ENCODE results near the gene AMHR2. TPM values are rescaled to one million over a fixed set of nuclear protein-coding genes. Genes with fewer than 3 reads are reported as not detected.
A peak's percentile ranks its signal among the peaks of the same experiment; 100 is the strongest.
"Not testable (repeated sequence)": the region's sequence is repeated elsewhere in the genome, so short reads cannot be mapped to it uniquely, and the experiment has no call there.

The AMHR2 gene
- total RNA-seq, 1 experiment from 2014 or later: not detected

DNA sequence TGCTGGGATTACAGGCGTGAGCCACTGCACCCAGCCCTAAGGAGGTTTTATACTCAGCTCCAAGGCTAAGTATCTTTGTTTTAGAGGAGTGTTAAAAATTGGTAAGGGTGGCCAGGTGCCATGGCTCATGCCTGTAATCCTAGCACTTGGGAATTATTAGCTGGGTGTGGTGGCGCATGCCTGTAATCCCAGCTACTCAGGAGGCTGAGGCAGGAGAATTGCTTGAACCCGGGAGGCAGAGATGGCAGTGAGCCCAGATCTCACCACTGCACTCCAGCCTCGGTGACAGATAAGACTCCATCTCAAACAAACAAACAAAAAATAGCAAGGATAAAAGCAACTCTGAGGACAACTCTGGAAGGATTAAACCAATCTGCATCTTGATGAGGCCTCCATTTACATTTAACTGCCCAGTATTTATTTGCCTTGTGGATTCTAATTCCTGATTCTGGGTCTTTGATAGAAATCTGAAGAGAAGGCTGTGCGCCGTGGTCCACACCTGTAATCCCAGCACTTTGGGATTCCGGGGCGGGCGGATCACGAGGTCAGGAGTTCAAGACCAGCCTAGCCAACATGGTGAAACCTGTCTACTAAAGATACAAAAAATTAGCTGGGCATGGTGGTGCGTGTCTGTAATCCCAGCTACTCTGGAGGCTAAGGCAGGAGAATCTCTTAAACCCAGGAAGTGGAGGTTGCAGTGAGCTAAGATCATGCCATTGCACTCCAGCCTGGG is 21.1 kb downstream of the AMHR2 start:
- in situ Hi-C loops (cut with HindIII; ENCODE audit: low sequenced_read_pairs); DNase-seq (ENCODE audit: low spot score): not testable (repeated sequence)

DNA sequence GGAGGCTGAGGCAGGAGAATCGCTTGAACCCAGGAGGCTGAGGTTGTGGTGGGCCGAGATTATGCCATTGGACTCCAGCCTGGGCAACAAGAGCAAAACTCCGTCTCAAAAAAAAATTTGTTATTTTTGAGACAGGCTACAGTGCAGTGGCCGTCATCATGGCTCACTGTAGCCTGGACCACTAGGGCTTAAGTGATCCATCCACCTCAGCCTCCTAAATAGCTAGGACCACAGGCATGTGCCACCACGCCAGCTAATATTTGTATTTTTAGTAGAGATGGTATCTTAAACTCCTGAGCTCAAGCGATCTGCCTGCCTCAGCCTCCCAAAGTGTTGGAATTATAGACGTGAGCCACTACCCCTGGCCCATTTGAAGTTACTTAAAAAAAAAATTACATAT is 27.3 kb downstream of the AMHR2 start:
- in situ Hi-C loops (cut with HindIII; ENCODE audit: low sequenced_read_pairs): no loop called here
- DNase-seq (ENCODE audit: low spot score): no peak

DNA sequence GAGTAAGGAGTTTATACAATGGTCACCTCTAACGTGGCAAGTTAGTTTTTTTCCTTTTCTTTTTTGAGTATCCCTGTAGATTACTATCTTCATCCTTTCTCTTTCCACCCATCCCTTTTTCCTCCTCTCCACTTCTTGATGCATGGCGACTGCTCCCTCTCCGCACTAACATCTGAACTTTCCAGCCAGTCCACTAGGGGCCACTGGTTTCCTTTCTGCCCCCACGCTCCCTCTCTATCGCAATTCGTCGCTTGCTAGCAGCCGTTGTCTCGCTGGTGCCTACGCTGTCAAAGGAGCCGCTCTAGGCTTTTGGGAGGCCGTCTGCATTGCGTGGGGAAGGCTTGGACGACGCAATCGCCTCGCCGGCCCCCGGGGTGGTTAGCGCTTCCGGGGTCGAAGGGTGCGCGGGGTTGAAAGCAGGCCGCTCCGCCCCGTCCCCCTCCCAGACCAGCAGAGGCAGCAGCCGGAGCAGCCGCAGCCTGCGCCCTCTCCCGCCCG is 28.1 kb downstream of the AMHR2 start, which contains the start of gene PCBP2:
PCBP2 (plus strand) TSS at position 442 of the 498 bp plus-strand sequence. CDS start 2,699 bp downstream, outside the sequence.
- in situ Hi-C loops (cut with HindIII; ENCODE audit: low sequenced_read_pairs): no loop called here
- peak; percentile 100 for DNase-seq (ENCODE audit: low spot score)

DNA sequence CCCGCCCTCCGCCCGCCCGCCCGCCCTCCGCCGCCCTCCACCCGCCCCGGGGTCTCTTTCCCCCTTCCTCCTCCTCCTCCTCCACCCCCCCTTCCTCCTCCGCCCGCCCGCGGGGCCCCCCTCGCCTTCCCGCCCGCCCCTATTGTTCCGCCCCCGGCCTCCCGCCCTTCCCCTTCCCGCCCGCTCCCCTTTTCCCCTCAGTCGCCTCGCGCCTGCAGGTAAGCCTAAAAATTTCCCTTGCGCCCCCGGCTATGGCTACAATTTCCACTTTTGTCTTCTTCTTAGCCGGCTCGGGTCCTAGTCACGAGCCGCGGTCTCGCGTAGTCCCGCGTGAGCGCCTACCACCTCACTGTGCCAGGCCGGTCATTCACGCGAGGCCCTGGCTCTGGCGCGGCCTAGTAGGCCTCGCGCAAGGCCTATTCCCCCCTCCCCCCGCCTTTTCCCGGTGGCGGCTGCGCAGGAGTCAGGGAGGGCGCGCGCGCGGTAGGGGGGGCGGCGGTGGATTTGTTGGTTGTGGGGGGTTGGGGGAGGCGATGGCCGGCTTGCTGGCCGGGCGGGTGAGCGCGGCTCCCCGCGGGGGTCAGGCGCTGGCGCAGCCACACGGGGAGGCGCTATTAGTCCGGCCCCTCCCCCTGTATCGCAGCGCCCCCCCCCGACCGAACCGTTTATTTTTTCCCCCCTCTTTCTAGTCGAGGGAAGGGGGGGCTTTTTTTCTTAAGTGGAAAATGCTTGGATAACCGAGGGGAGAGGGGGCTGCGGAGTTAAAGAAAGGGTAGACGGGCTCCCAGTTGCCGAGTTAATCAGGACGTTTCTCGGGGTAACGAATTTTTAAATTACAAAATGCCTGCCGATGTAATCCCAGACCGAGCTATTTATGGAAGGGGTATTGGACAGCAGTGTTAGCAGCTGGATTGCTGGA is 28.8 kb downstream of the AMHR2 start:
- peak; percentile 83 for DNase-seq (ENCODE audit: low spot score)
- in situ Hi-C loops (cut with HindIII; ENCODE audit: low sequenced_read_pairs): no loop called here

DNA sequence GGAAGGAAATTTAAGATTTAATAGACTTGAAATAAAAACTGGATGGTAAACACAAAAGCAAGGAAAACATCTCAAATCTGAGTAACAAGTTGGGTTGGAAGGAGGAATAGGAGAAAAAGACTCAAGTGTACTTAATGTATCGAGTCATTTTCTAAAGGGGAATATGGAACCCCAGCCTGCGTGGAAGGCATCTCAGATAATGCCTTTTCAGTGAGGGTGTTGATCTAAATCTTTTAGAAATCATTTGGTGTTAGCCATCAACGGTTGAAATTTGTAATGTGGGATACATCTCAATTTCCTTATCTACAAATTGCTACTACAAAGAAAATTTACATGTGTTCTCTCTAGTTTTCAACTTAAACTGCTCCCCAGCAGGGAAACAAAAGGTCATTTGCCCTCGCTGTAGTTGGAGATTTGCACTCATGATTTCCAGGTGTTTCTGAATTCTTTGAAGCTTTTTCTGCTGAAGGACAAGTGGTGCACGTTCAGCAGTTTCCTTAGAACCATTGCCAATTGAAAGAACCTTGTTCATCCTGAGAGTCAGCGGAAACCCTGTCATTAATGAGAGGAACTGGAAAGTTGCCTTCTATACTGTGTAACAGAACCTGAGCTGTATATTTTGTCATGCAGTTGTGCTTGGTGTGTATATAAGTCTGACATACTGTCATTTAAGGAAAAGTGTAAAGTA is 30.4 kb downstream of the AMHR2 start:
- DNase-seq (ENCODE audit: low spot score): no peak
- in situ Hi-C loops (cut with HindIII; ENCODE audit: low sequenced_read_pairs): no loop called here

DNA sequence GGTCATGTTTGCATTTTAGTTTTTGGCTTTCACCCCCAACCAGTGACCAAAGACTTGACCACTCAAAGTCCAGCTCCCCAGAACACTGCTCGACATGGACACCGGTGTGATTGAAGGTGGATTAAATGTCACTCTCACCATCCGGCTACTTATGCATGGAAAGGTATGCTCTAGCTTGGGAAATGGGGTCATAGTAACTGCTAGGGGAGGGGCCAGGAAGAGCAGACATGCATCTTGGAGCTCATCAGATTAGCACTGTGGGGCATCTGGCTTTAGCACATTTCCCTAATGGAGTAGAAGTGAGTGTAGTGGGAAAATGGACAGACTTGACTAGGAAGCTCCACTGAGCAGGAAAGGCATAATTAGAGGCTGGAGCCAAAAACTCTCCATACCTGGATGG is 31.1 kb downstream of the AMHR2 start:
- DNase-seq (ENCODE audit: low spot score): peak; percentile 97

DNA sequence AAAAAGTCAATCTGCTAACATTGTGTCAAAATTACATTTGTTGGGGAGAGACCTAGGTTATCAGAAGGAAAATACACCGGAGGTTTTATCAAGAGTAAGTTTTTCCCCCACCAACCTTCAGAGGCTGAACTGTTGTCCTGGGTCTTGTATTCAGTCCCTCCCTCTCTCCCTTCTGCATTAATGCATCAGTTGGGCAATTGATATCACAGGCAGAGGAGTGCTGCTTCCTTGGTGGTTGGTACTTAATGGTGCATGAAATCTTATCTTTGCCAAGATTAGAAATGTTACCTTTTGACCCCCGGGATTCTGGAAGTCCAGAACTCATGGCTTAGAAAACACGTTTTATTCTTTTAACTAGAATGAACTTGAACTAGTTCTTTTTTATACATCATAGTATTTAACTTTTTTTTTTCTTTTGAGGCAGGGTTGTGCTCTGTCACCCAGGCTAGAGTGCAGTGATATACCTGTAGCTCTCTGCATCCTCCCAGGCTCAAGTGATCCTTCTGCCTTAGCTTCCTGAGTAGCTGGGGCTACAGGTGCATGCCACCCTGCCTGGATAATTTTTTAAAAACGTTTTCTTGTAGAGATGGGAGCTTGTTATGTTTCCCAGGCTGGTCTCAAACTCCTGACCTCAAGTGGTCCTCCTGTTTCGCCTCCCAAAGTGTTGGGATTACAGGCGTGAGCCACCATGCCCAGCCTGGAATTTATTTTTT is 33.2 kb downstream of the AMHR2 start:
- DNase-seq (ENCODE audit: low spot score): no peak
- in situ Hi-C loops (cut with HindIII; ENCODE audit: low sequenced_read_pairs): no loop called here

More for the DNA sequence above, 31.1 kb downstream of the AMHR2 start:
- in situ Hi-C loops (cut with HindIII; ENCODE audit: low sequenced_read_pairs): no loop called here

DNA sequence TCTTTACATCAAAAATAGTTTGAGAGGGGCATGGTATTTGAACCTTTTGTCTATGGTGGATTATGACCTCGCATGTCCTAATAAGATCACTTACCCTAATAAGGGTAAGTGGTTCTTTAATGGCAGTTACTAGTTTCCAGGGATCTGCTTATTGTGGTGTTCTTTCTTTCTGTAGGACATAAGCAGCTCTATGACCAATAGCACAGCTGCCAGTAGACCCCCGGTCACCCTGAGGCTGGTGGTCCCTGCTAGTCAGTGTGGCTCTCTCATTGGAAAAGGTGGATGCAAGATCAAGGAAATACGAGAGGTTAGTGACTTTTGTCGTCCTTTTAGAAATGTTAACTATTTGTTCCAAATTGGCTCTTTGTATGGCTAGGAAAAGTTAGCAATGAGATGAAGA is 35.4 kb downstream of the AMHR2 start:
- DNase-seq (ENCODE audit: low spot score): no peak
- in situ Hi-C loops (cut with HindIII; ENCODE audit: low sequenced_read_pairs): no loop called here

DNA sequence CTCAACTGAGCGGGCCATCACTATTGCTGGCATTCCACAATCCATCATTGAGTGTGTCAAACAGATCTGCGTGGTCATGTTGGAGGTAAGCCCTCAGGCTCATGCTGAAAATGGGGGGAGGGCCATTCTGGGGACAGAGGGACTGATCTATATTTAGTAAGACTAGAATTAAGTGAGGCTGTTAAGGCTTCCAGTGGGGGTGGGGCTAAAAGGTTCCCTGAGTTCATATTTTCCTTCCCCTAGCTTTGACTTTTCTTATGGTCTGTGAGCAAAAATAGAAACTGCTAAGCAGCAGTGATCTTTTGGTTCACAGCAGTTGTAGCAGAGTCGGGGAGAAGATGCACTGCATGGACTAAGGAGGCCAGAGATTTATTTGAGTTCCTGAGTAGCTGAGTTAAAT is 37.4 kb downstream of the AMHR2 start:
- in situ Hi-C loops (cut with HindIII; ENCODE audit: low sequenced_read_pairs): no loop called here

DNA sequence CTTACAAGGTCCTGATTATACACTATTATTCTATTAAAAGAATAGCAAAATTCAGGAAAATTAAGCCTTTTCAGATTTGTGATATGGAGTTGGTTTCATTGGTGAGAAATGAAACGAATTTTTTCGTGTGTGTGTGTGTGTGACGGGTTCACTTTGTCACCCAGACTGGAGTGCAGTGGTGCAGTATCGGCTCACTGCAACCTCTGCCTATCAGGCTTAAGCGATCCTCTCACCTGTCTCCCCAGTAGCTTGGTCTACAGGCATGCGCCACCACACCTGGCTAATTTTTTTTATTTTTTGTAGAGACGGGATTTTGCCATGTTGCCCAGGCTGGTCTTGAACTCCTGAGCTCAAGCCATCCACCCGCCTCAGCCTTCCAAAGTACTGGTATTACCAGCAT is 37.9 kb downstream of the AMHR2 start:
- in situ Hi-C loops (cut with HindIII; ENCODE audit: low sequenced_read_pairs): no loop called here

More for the DNA sequence above, 37.4 kb downstream of the AMHR2 start:
- no peak for DNase-seq (ENCODE audit: low spot score)

DNA sequence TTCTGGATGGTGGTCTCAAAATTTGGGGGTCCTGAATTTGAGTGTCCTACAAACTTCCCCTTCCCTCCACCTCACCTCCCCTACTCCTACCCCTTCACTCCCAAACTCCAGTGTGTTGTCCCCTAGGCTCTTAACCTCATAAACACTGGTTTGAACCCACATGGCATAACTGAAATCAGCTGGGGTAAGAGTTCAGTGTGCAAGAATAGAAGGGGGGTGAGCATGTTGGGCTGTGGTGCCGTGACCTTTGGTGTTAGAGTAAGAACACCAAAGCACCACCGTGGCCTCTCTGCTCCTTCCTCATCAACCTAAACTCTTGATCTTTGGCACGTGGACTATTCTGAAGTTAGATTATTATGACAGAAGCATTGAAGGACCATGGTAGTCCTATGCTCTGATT is 39.3 kb downstream of the AMHR2 start:
- in situ Hi-C loops (cut with HindIII; ENCODE audit: low sequenced_read_pairs): no loop called here
- DNase-seq (ENCODE audit: low spot score): no peak

More for the DNA sequence above, 37.9 kb downstream of the AMHR2 start:
- DNase-seq (ENCODE audit: low spot score): no peak

DNA sequence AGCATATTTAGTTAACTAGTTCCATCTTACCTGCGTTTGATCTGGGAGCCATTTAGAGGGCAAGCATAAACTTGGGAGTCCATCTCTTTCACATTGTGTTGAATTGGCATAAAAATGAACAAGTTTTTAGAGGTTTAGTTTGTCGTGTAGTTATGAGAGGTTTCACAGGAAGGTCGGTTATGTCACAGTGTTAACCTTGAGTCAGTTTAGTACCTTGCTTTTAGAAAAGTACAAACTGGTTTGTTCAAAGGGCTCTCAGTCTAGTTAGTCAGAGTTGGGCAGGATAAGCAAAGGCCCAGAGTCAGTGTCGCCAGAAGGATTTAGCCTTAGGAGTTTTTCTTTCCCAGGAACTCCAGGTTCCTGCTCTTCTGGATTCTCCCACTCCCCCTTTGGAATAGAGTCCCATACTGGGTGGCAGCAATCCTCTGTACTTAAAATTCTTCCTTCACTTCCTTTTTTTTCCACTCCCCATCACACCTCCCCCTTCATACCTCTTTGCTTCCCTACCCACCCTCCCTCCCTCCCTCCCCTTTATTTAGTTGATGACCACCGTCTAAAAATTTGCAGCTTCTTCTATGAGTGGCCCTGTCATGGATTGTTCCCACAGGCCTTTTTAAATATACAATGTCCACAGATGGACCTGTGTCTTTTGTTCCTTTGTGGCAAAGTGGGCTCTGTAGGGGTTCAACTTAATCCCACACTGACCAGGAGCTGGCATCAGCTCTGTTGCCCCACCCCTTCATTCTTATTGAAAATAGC is 40.3 kb downstream of the AMHR2 start:
- no peak for DNase-seq (ENCODE audit: low spot score)

DNA sequence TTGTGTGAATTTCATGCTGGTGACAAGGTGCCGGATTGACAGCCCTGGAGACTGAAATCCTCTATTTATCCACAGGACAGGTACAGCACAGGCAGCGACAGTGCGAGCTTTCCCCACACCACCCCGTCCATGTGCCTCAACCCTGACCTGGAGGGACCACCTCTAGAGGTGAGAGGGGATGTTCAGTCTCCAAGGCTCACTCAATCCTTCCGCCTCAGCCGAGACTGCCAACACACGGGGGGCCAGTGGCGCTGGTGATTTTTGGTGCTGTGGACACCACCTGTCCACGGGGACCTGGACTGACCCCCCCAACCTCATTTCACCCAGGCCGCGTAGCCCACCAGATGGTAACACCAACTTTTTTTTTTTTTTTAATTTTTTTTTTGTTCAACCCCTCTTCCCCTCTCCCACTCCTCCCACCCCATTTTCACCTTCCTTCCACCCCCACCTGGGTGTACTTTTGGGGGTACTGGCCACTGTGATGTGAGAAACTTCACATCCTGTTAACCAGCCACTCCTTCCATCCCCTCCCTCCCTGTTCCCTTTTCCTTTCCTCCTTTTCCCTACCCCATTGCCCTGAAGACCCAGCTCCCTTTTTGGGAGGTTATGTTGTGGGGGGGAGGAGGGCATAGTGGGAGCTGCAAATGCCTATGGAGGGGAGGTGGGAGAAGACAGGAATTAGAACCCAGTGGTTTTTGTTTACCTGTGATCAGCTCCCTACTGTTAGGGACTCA is 41.2 kb downstream of the AMHR2 start:
- no peak for DNase-seq (ENCODE audit: low spot score)
- in situ Hi-C loops (cut with HindIII; ENCODE audit: low sequenced_read_pairs): no loop called here

More for the DNA sequence above, 40.3 kb downstream of the AMHR2 start:
- in situ Hi-C loops (cut with HindIII; ENCODE audit: low sequenced_read_pairs): no loop called here

DNA sequence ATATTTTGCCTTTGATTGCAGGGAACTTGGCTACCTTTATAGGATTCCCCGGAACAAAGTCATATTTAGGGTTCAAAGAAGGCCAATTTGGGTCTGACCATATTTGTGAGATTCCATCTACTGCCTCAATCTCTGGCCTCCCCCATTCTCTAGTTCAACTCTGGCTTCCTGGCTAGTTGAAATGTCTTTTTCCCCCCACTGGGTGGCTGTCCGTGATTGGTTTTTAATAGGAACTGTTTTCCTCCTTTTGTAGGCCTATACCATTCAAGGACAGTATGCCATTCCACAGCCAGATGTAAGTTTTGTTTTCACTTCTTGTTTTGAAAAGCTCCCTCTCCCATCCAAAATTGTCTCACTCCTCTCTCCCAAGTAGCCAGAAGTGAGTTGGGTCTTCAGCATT is 42.0 kb downstream of the AMHR2 start:
- DNase-seq (ENCODE audit: low spot score): no peak
- in situ Hi-C loops (cut with HindIII; ENCODE audit: low sequenced_read_pairs): no loop called here

DNA sequence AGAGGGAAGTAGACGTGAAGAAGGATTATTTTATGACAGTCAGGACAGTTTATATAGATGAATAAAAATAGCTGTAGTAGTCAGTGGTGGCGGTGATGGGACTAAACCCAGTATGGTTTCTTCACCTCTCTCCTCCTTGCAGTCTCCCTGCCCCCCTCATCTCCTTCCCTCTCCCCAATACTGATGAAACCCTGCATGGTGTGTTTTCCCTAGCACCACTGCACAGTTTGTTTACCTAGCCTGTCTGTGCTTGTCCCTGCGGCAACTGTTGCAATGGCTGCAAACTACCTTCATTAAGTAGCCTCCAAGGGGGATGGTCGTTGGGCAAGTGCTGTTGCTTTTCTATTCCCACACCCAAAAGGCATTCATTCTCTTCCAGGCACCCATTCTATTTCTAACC is 43.0 kb downstream of the AMHR2 start:
- in situ Hi-C loops (cut with HindIII; ENCODE audit: low sequenced_read_pairs): no loop called here
- DNase-seq (ENCODE audit: low spot score): no peak

DNA sequence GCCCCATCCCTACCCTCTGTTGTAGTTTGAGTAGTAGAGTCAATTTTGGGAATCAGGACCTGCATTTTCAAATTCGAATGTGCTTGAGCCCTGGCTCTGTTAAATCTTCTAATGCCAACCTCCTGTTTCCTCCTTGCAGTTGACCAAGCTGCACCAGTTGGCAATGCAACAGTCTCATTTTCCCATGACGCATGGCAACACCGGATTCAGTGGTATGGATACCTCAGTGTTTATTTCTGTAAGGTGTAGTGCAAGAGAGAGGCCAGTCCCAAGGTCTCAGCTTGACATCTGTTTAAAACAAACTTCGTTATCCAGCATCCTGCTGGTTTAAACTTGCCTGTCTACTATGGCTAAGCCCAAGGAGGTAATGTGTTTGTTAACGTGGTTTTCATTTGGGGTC is 43.4 kb downstream of the AMHR2 start:
- no peak for DNase-seq (ENCODE audit: low spot score)
- in situ Hi-C loops (cut with HindIII; ENCODE audit: low sequenced_read_pairs): no loop called here

DNA sequence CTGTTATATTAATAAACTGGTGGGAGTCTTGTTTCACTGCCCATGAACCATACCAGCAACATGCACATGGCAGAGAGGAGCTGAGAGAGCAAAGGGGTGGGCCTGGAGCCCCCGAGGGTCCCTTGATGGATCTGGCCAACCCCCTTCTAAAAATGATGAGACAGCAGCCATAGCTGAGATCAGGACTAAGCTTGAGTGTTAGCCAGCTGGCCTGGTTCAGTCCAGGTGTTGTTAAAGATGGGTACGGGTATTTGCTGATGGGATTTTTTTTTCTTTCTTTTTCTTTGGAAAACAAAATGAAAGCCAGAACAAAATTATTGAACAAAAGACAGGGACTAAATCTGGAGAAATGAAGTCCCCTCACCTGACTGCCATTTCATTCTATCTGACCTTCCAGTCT is 44.2 kb downstream of the AMHR2 start:
- in situ Hi-C loops (cut with HindIII; ENCODE audit: low sequenced_read_pairs): no loop called here
- DNase-seq (ENCODE audit: low spot score): no peak

DNA sequence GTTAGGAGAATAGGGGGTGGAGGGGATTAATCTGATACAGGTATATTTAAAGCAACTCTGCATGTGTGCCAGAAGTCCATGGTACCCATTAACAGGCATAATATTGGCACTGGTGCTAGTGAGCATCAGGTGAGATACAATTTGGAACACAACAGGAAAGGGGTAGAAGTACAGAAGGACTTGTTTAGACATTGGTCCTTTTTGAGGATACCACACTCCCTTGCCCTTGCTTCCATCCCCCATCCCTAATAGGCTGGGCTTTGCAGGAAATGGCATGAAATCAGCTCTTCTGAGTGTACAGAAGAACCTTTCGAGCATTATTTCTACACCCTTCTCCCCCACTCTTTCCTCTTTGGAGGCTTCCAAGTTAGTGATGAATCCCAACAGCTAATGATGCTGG is 44.6 kb downstream of the AMHR2 start:
- DNase-seq (ENCODE audit: low spot score): no peak
- in situ Hi-C loops (cut with HindIII; ENCODE audit: low sequenced_read_pairs): no loop called here
